Adrenal gland (tissue), 5 donors: ENCODE results near the gene S100A10.

Experiments used
- CTCF ChIP-seq, 6 experiments: fragments of 450-650 bp in 4 of 6; fragments of 200-600 bp in 2 of 6; sonication (generic) in 1 of 6; IDR thresholded peaks; 1 replicate in 5 of 6; 2 replicates in 1 of 6; pipeline versions ENCODE4 v1.5.1 to v1.8.0; 2016 to 2021; ENCODE audit warnings: antibody characterized with exemption in 6 of 6, mild to moderate bottlenecking in 2 of 6, moderate library complexity in 1 of 6
- POLR2A ChIP-seq, 2 donors: fragments of 450-650 bp; IDR thresholded peaks; one replicate each; pipeline ENCODE4 v1.6.1; 2017; ENCODE audit warnings: antibody characterized with exemption in 2 of 2, mild to moderate bottlenecking in 2 of 2, moderate library complexity in 1 of 2
- donor health status: DM: no; HTN: no; CAD: no.

DNA sequence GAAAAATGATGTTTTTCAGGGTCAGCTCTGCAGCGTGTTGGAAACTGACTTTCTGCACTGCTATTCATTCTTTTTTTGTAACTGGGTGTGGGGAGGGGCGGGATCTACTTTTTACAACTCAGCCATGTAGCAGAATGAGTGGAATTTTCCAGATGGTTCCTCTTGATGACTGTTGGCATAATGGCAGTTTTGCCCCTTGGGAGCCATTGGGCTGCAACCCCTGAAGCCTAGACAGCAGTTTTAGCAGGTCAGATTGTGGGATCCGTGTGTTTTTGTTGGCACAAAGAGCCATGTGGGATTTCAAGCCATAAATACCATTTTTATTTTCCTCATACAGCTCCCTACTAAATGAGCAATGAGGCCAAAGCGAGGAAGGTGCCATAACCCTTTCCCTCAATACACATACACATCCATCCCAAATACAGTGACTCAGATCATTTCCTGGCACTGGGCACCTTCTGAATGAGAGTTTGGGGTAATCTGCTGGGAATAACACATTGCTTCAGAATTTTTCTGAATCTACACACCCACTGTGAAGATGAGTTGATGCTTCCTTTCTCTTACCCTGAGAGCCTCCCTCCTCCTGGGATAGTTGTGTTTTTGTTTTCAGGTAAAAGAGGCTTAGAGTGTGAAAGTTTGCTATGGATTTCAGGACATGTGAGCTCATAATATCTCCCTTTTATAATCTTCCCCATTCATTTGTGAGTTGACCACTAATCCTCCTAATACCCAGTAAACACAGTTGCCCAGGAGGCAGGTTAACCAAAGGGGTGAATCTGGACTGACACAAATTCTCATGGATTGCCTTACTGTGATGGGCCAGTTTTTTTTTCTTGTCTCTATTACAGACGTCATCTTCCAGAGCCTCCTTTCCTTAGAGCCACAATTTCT lies 13.1 kb downstream of the S100A10 start:
- TF ChIP-seq CTCF (IDR thresholded peaks at IDR 0.05) (no peak), POLR2A (IDR thresholded peaks at IDR 0.05) (no peak)
